Measurements from ENCODE around the gene STOX2.

Gene STOX2

GRCh38 chr4:183909801-183910200 is 4.7 kb downstream of the STOX2 start:
- TF ChIP-seq CSDC2 (CRISPR knock-in tag; IDR thresholded peaks at IDR 0.05) (no peak), ISL1 (CRISPR knock-in tag; IDR thresholded peaks at IDR 0.05) (no peak), PPARA (CRISPR knock-in tag; IDR thresholded peaks at IDR 0.05; ENCODE audit: borderline replicate concordance) (no peak), ZFP3 (CRISPR knock-in tag; IDR thresholded peaks at IDR 0.05) (no peak), PATZ1 (CRISPR knock-in tag; IDR thresholded peaks at IDR 0.05; ENCODE audit: borderline replicate concordance) (no peak), POU6F1 (CRISPR knock-in tag; IDR thresholded peaks at IDR 0.05; ENCODE audit: borderline replicate concordance, low read depth) (no peak), ZFP30 (CRISPR knock-in tag; IDR thresholded peaks at IDR 0.05) (no peak), ARNTL (CRISPR knock-in tag; IDR thresholded peaks at IDR 0.05; ENCODE audit: borderline replicate concordance, low read depth) (no peak), TOX (CRISPR knock-in tag; IDR thresholded peaks at IDR 0.05; ENCODE audit: borderline replicate concordance) (no peak), BACH2 (CRISPR knock-in tag; IDR thresholded peaks at IDR 0.05; ENCODE audit: borderline replicate concordance) (no peak), TCF4 (CRISPR knock-in tag; IDR thresholded peaks at IDR 0.05; ENCODE audit: borderline replicate concordance) (no peak), CSRNP3 (CRISPR knock-in tag; IDR thresholded peaks at IDR 0.05) (no peak)
- ATAC-seq, result no peak

GRCh38 chr4:183912585-183912984 is 7.5 kb downstream of the STOX2 start:
- ATAC-seq, result no peak
- TF ChIP-seq CREB5 (CRISPR knock-in tag; IDR thresholded peaks at IDR 0.05; ENCODE audit: low read depth) (no peak), RARB (CRISPR knock-in tag; IDR thresholded peaks at IDR 0.05) (no peak), TOX (CRISPR knock-in tag; IDR thresholded peaks at IDR 0.05; ENCODE audit: borderline replicate concordance) (no peak), ESRRG (CRISPR knock-in tag; IDR thresholded peaks at IDR 0.05) (no peak), ARNTL (CRISPR knock-in tag; IDR thresholded peaks at IDR 0.05; ENCODE audit: borderline replicate concordance, low read depth) (no peak), TSHZ2 (CRISPR knock-in tag; IDR thresholded peaks at IDR 0.05) (no peak), PATZ1 (CRISPR knock-in tag; IDR thresholded peaks at IDR 0.05; ENCODE audit: borderline replicate concordance) (no peak), POU6F1 (CRISPR knock-in tag; IDR thresholded peaks at IDR 0.05; ENCODE audit: borderline replicate concordance, low read depth) (no peak), ZFP3 (CRISPR knock-in tag; IDR thresholded peaks at IDR 0.05) (no peak), SNAI2 (CRISPR knock-in tag; IDR thresholded peaks at IDR 0.05) (no peak), ZNF8 (CRISPR knock-in tag; IDR thresholded peaks at IDR 0.05) (no peak), PPARA (CRISPR knock-in tag; IDR thresholded peaks at IDR 0.05; ENCODE audit: borderline replicate concordance) (no peak), GLIS3 (CRISPR knock-in tag; IDR thresholded peaks at IDR 0.05) (no peak), ZFP30 (CRISPR knock-in tag; IDR thresholded peaks at IDR 0.05) (no peak), BACH2 (CRISPR knock-in tag; IDR thresholded peaks at IDR 0.05; ENCODE audit: borderline replicate concordance) (no peak), ZC3H10 (CRISPR knock-in tag; IDR thresholded peaks at IDR 0.05) (no peak), CSRNP3 (CRISPR knock-in tag; IDR thresholded peaks at IDR 0.05) (no peak), ZNF70 (CRISPR knock-in tag; IDR thresholded peaks at IDR 0.05) (no peak), ISL1 (CRISPR knock-in tag; IDR thresholded peaks at IDR 0.05) (no peak)

All from SK-N-SH treated with all-trans-retinoic acid at 6 μM for 48 hours (cell line).